HCT116 (cell line): Measurements from ENCODE around the gene LPAR2.

ENCODE experiments used
- EZH2 ChIP-seq: fragments of 200-600 bp; sonication (generic); IDR thresholded peaks from 2 replicates; pipeline ENCODE4 v1.6.1; 2017; ENCODE audit warnings: antibody characterized with exemption, mixed run types
- JUND ChIP-seq: IDR thresholded peaks from 2 replicates; pipeline ENCODE4 v1.6.1; 2012
- RAD21 ChIP-seq: IDR thresholded peaks from 2 replicates; pipeline ENCODE4 v1.6.1; 2012; ENCODE audit warnings: low read depth, mild to moderate bottlenecking
- SP1 ChIP-seq: IDR thresholded peaks from 2 replicates; pipeline ENCODE4 v1.6.1; 2012; ENCODE audit warnings: low read depth
- TCF7L2 ChIP-seq: IDR thresholded peaks from 2 replicates; pipeline ENCODE4 v1.7.0; 2011; ENCODE audit warnings: borderline replicate concordance, inconsistent platforms; ENCODE audit not compliant: insufficient read depth, insufficient read length; ENCODE audit errors: extremely low read depth
- TF ChIP-seq, protein P1 (sequence below): IDR thresholded peaks from 2 replicates; pipeline ENCODE4 v1.6.1; 2012; ENCODE audit warnings: low read depth

DNA sequence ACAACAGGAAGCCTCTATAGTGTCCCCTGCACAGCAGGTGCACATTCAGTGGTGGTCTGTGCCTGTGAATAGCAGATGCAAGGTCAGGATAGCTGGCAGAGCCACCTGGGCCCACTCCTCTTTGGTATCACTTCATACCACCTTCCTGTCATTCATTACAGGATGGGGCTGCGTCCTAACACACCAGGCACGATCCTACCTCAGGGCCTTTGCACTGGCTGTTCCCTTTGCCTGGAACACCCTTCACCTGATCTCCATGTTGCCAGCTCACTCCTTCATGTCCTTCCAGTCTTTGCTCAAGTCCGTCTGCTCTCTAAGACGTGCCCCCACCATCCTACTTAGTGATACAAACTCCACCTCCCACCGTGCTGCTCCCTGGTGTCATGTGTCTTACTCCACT lies 4.6 kb upstream of the LPAR2 start:
- TF ChIP-seq, protein P1, sequence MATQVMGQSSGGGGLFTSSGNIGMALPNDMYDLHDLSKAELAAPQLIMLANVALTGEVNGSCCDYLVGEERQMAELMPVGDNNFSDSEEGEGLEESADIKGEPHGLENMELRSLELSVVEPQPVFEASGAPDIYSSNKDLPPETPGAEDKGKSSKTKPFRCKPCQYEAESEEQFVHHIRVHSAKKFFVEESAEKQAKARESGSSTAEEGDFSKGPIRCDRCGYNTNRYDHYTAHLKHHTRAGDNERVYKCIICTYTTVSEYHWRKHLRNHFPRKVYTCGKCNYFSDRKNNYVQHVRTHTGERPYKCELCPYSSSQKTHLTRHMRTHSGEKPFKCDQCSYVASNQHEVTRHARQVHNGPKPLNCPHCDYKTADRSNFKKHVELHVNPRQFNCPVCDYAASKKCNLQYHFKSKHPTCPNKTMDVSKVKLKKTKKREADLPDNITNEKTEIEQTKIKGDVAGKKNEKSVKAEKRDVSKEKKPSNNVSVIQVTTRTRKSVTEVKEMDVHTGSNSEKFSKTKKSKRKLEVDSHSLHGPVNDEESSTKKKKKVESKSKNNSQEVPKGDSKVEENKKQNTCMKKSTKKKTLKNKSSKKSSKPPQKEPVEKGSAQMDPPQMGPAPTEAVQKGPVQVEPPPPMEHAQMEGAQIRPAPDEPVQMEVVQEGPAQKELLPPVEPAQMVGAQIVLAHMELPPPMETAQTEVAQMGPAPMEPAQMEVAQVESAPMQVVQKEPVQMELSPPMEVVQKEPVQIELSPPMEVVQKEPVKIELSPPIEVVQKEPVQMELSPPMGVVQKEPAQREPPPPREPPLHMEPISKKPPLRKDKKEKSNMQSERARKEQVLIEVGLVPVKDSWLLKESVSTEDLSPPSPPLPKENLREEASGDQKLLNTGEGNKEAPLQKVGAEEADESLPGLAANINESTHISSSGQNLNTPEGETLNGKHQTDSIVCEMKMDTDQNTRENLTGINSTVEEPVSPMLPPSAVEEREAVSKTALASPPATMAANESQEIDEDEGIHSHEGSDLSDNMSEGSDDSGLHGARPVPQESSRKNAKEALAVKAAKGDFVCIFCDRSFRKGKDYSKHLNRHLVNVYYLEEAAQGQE: no peak
- TF ChIP-seq RAD21: no peak
- no peak for TF ChIP-seq EZH2
- TF ChIP-seq SP1: no peak
- TF ChIP-seq TCF7L2: no peak
- TF ChIP-seq JUND: no peak
